Liver (tissue), 9 donors: Measurements from ENCODE around the gene KIR3DL1. TPM values are rescaled to one million over a fixed set of nuclear protein-coding genes. Genes with fewer than 3 reads are reported as not detected.
"Not testable (repeated sequence)": the region's sequence is repeated elsewhere in the genome, so short reads cannot be mapped to it uniquely, and the experiment has no call there.

Source experiments
- DNase-seq: peaks from one replicate; pipeline ENCODE4 v3.0.0-alpha.2; 2017; ENCODE audit warnings: low spot score
- H3K27ac ChIP-seq, 2 donors: one replicate each; pipeline ENCODE4 v1.7.0; 2013; ENCODE audit warnings: inconsistent platforms in 2 of 2, low read length in 2 of 2, control low read depth in 1 of 2, low read depth in 1 of 2, mild to moderate bottlenecking in 1 of 2
- H3K27me3 ChIP-seq, 4 donors: one replicate each; pipeline versions ENCODE4 v1.6.1 to v1.7.0; 2013; ENCODE audit warnings: low read length in 3 of 4, inconsistent platforms in 1 of 4, mild to moderate bottlenecking in 1 of 4, moderate library complexity in 1 of 4; ENCODE audit not compliant: control insufficient read depth in 4 of 4, insufficient read depth in 4 of 4
- H3K36me3 ChIP-seq, 4 donors: one replicate each; pipeline versions ENCODE4 v1.6.1 to v1.7.0; 2013; ENCODE audit warnings: low read length in 3 of 4, mild to moderate bottlenecking in 3 of 4, low read depth in 1 of 4, moderate library complexity in 1 of 4; ENCODE audit not compliant: control insufficient read depth in 4 of 4, insufficient read depth in 3 of 4
- H3K4me1 ChIP-seq, 4 donors: one replicate each; pipeline versions ENCODE4 v1.6.1 to v1.7.0; 2013; ENCODE audit warnings: low read length in 3 of 4, mild to moderate bottlenecking in 3 of 4, moderate library complexity in 1 of 4; ENCODE audit not compliant: control insufficient read depth in 4 of 4, insufficient read depth in 4 of 4
- H3K4me3 ChIP-seq, 3 donors: one replicate each; pipeline versions ENCODE4 v1.6.1 to v1.7.0; 2013; ENCODE audit warnings: low read length in 3 of 3, control low read depth in 1 of 3, low read depth in 1 of 3, mild to moderate bottlenecking in 1 of 3
- H3K9ac ChIP-seq, 2 donors: one replicate each; pipeline ENCODE4 v1.7.0; 2013; ENCODE audit warnings: low read length in 2 of 2, mild to moderate bottlenecking in 2 of 2, moderate library complexity in 2 of 2, control low read depth in 1 of 2, low read depth in 1 of 2
- H3K9me3 ChIP-seq, 4 donors: one replicate each; pipeline versions ENCODE4 v1.6.1 to v1.7.0; 2013; ENCODE audit warnings: low read length in 3 of 4; ENCODE audit not compliant: control insufficient read depth in 4 of 4
- ATF3 ChIP-seq: IDR thresholded peaks from 2 replicates; pipeline ENCODE4 v1.6.1; 2016; ENCODE audit warnings: antibody characterized with exemption
- CTCF ChIP-seq: fragments of 150-350 bp; IDR thresholded peaks from 2 replicates; pipeline ENCODE4 v1.5.1; 2017; ENCODE audit warnings: improper control_type of control experiment, low read depth, low read length; ENCODE audit not compliant: missing input control
- EGR1 ChIP-seq, 2 donors: IDR thresholded peaks; 2 replicates each; pipeline ENCODE4 v1.6.1; 2016 to 2018; ENCODE audit warnings: antibody characterized with exemption in 2 of 2, low read depth in 2 of 2
- FOXA1 ChIP-seq: IDR thresholded peaks from 2 replicates; pipeline ENCODE4 v1.6.1; 2016; ENCODE audit warnings: antibody characterized with exemption
- FOXA2 ChIP-seq: IDR thresholded peaks from 2 replicates; pipeline ENCODE4 v1.6.1; 2016; ENCODE audit warnings: antibody characterized with exemption
- GABPA ChIP-seq, 2 donors: IDR thresholded peaks in 1 of 2; conservative IDR thresholded peaks in 1 of 2; 2 replicates each; pipeline ENCODE4 v1.6.1; 2016; ENCODE audit warnings: antibody characterized with exemption in 2 of 2, mild to moderate bottlenecking in 1 of 2, moderate library complexity in 1 of 2
- HNF4A ChIP-seq, 2 donors: conservative IDR thresholded peaks; 2 replicates each; pipeline ENCODE4 v1.6.1; 2016; ENCODE audit warnings: antibody characterized with exemption in 2 of 2, mild to moderate bottlenecking in 2 of 2
- HNF4G ChIP-seq: IDR thresholded peaks from 2 replicates; pipeline ENCODE4 v1.6.1; 2016; ENCODE audit warnings: antibody characterized with exemption
- JUND ChIP-seq, 2 donors: IDR thresholded peaks; 2 replicates each; pipeline ENCODE4 v1.6.1; 2016; ENCODE audit warnings: antibody characterized with exemption in 2 of 2
- MAX ChIP-seq: IDR thresholded peaks from 2 replicates; pipeline ENCODE4 v1.6.1; 2016; ENCODE audit warnings: antibody characterized with exemption
- NR2F2 ChIP-seq: IDR thresholded peaks from 2 replicates; pipeline ENCODE4 v1.6.1; 2016; ENCODE audit warnings: antibody characterized with exemption
- RAD21 ChIP-seq, 2 donors: IDR thresholded peaks; 2 replicates each; pipeline ENCODE4 v1.6.1; 2016; ENCODE audit warnings: antibody characterized with exemption in 2 of 2, mild to moderate bottlenecking in 2 of 2
- REST ChIP-seq: IDR thresholded peaks from 2 replicates; pipeline ENCODE4 v1.6.1; 2016; ENCODE audit warnings: antibody characterized with exemption, mild to moderate bottlenecking
- RXRA ChIP-seq, 2 donors: IDR thresholded peaks; 2 replicates each; pipeline ENCODE4 v1.6.1; 2017 to 2018; ENCODE audit warnings: antibody characterized with exemption in 2 of 2, mild to moderate bottlenecking in 1 of 2
- SP1 ChIP-seq: IDR thresholded peaks from 2 replicates; pipeline ENCODE4 v1.6.1; 2018; ENCODE audit warnings: antibody characterized with exemption, mild to moderate bottlenecking
- TAF1 ChIP-seq: conservative IDR thresholded peaks from 2 replicates; pipeline ENCODE4 v1.6.1; 2016; ENCODE audit warnings: antibody characterized with exemption, mild to moderate bottlenecking
- YY1 ChIP-seq: IDR thresholded peaks from 2 replicates; pipeline ENCODE4 v1.6.1; 2016; ENCODE audit warnings: antibody characterized with exemption, mild to moderate bottlenecking
- ZBTB33 ChIP-seq: IDR thresholded peaks from 2 replicates; pipeline ENCODE4 v1.6.1; 2016; ENCODE audit warnings: antibody characterized with exemption
- WGBS: extraction: QIAGEN DNeasy Blood & Tissue Kit; methylation state at CpG from one replicate; pipeline ENCODE4 v1.1.7; 2013; 5-methylcytosine and 5-hydroxymethylcytosine counted together
- polyA plus RNA-seq, 2 donors: library from polyadenylated mRNA; stranded (reverse) in 1 of 2; unstranded in 1 of 2; fragments of 200-250 nt in 1 of 2; fragments of >200 nt in 1 of 2; fragmentation: Nextera tagmentation in 1 of 2; extraction: Ambion mirVana in 1 of 2; gene quantifications; one replicate each; pipeline versions ENCODE4 v1.2.1 to v1.2.3, GENCODE V29; 2013 to 2015
- total RNA-seq, 2 donors: library from RNA; depleted of rRNA; stranded (reverse); fragments of >200 nt; gene quantifications; one replicate each; pipeline ENCODE4 v1.2.3, GENCODE V29; 2014
- donor health status: healthy.
- donor health status: healthy.
- donor health status: healthy.
- donor health status: healthy.
- donor health status: healthy.

The KIR3DL1 gene
- total and polyA plus RNA-seq, 4 donors: 0.07 to 0.08 TPM; not detected in 2

- Histone ChIP-seq H3K9me3 (peaks cover 0 to 2% (median 0%) of the 10 kb centered on the region in 4 donors), H3K36me3 (no peaks in the 10 kb centered on the region), H3K27ac (no peak overlapping the region), H3K27me3 (no peaks in the 10 kb centered on the region), H3K9ac (no peak overlapping the region), H3K4me3 (no peak overlapping the region), H3K4me1 (no peaks in the 10 kb centered on the region)
- TF ChIP-seq HNF4G (no peak), NR2F2 (no peak), RAD21 (IDR thresholded peaks at IDR 0.05) (no peak), EGR1 (IDR thresholded peaks at IDR 0.05; ENCODE audit: low read depth in 2 of 2) (no peak), YY1 (no peak), RXRA (IDR thresholded peaks at IDR 0.05) (no peak), TAF1 (no peak), GABPA (IDR thresholded peaks at IDR 0.05 in 1 of 2, conservative IDR thresholded peaks at IDR 0.05 in 1 of 2) (no peak), HNF4A (conservative IDR thresholded peaks at IDR 0.05) (no peak), FOXA1 (no peak), SP1 (no peak), ZBTB33 (no peak), CTCF (no peak), REST (no peak), FOXA2 (no peak), MAX (no peak), ATF3 (no peak), JUND (IDR thresholded peaks at IDR 0.05) (no peak)
- WGBS: 73% methylated on average over 2 of the region's 2 CpGs
- no peak for DNase-seq
Observed at GRCh38 chr19:54806516-54806838, 9.8 kb upstream of the KIR3DL1 start.

GRCh38 chr19:54814571-54814970, 1.7 kb upstream of the KIR3DL1 start:
- not testable (repeated sequence) for DNase-seq, H3K27ac ChIP-seq, H3K4me1 ChIP-seq, H3K27me3 ChIP-seq, H3K9me3 ChIP-seq, H3K4me3 ChIP-seq, H3K36me3 ChIP-seq, H3K9ac ChIP-seq
- 61% methylated on average over 3 of the region's 3 CpGs for WGBS
